Endothelial cell of umbilical vein (primary cell): ENCODE results near the gene DDX10. TPM values are rescaled to one million over a fixed set of nuclear protein-coding genes. Genes with fewer than 3 reads are reported as not detected.

Experiments
- BruUV-seq: library from RNA; stranded (reverse); fragments of 400-500 nt; replicated peaks from 2 replicates; lab custom pipeline; 2021; lab: Mats Ljungman, UMichigan
- CTCF ChIA-PET: fragments of 300-600, 350-600 bp; sonication (Branson Sonifier 250); formaldehyde crosslinking; loops from one replicate; lab custom pipeline; 2021; ENCODE audit warnings: antibody characterized with exemption, inconsistent platforms; lab: Charles Lee
- POLR2A ChIA-PET: fragments of 300-600, 350-600 bp; sonication (Branson Sonifier 250); formaldehyde crosslinking; loops from one replicate; lab custom pipeline; 2021; ENCODE audit warnings: antibody characterized with exemption, inconsistent platforms; lab: Charles Lee
- DNase-seq: peaks from one replicate; pipeline ENCODE4 v3.0.0-alpha.2; 2011; ENCODE audit warnings: low read depth, low spot score
- FAIRE-seq: peaks from 2 replicates; lab custom pipeline; 2011; peaks lifted over from hg19 to GRCh38; lab: Jason Lieb, UNC
- H2AFZ ChIP-seq: 2 replicates; pipeline ENCODE4 v1.6.0; 2012; ENCODE audit warnings: low read depth, low read length, control low read depth, inconsistent platforms
- H3K27ac ChIP-seq: 2 replicates; pipeline ENCODE4 v1.5.1; 2011; ENCODE audit warnings: low read depth, mild to moderate bottlenecking, control low read depth, low read length, moderate library complexity; ENCODE audit not compliant: insufficient read depth
- H3K27me3 ChIP-seq, 2 experiments: 2 replicates each; pipeline versions ENCODE4 v1.6.0 to v1.6.1; 2011; ENCODE audit warnings: low read length in 2 of 2, mixed read lengths in 1 of 2; ENCODE audit not compliant: control insufficient read depth in 2 of 2, insufficient read depth in 2 of 2
- H3K36me3 ChIP-seq, 2 experiments: 2 replicates in 1 of 2; 3 replicates in 1 of 2; pipeline ENCODE4 v1.5.1; 2011; ENCODE audit warnings: low read length in 2 of 2, mild to moderate bottlenecking in 1 of 2, moderate library complexity in 1 of 2; ENCODE audit not compliant: control insufficient read depth in 2 of 2, insufficient read depth in 2 of 2; ENCODE audit errors: extremely low read depth in 1 of 2
- H3K4me1 ChIP-seq: 3 replicates; pipeline ENCODE4 v1.5.1; 2011; ENCODE audit warnings: mild to moderate bottlenecking, low read length; ENCODE audit not compliant: control insufficient read depth, insufficient read depth; ENCODE audit errors: extremely low read depth
- H3K4me2 ChIP-seq: 2 replicates; pipeline ENCODE4 v1.6.1; 2011; ENCODE audit warnings: low read length, control low read depth, mixed read lengths; ENCODE audit not compliant: insufficient read depth
- H3K4me3 ChIP-seq, 3 experiments: fragments of 200-600 bp in 1 of 3; sonication (generic), shearing (Covaris generic) in 1 of 3; replicated peaks in 1 of 3; 2 replicates each; pipeline ENCODE4 v1.5.1; 2011 to 2016; ENCODE audit warnings: control low read depth in 3 of 3, low read length in 3 of 3, mild to moderate bottlenecking in 2 of 3, inconsistent platforms in 1 of 3, low read depth in 1 of 3, moderate library complexity in 1 of 3; ENCODE audit not compliant: insufficient read depth in 1 of 3
- H3K79me2 ChIP-seq: 2 replicates; pipeline ENCODE4 v1.6.0; 2012; ENCODE audit warnings: low read length, inconsistent platforms; ENCODE audit not compliant: control insufficient read depth, insufficient read depth
- H3K9ac ChIP-seq: replicated peaks from 2 replicates; pipeline ENCODE3; 2011; ENCODE audit warnings: low read length, control low read depth; ENCODE audit not compliant: insufficient read depth; ENCODE audit errors: extremely low read depth
- H3K9me1 ChIP-seq: replicated peaks from 3 replicates; pipeline ENCODE4 v1.6.0; 2011; ENCODE audit warnings: mild to moderate bottlenecking, low read length; ENCODE audit not compliant: control insufficient read depth, insufficient read depth; ENCODE audit errors: extremely low read depth
- H3K9me3 ChIP-seq: replicated peaks from 2 replicates; pipeline ENCODE4 v1.5.1; 2012; ENCODE audit warnings: low read length, inconsistent platforms; ENCODE audit not compliant: control insufficient read depth, insufficient read depth
- H4K20me1 ChIP-seq: replicated peaks from 2 replicates; pipeline ENCODE3; 2011; ENCODE audit warnings: mild to moderate bottlenecking, low read length; ENCODE audit not compliant: control insufficient read depth, insufficient read depth; ENCODE audit errors: extremely low read depth
- EZH2 ChIP-seq: IDR thresholded peaks from 2 replicates; pipeline ENCODE4 v1.6.1; 2012; ENCODE audit warnings: borderline replicate concordance, low read depth, mild to moderate bottlenecking, moderate library complexity, low read length, inconsistent platforms; ENCODE audit not compliant: severe bottlenecking
- FOS ChIP-seq: IDR thresholded peaks from 2 replicates; pipeline ENCODE4 v1.6.1; 2011; ENCODE audit warnings: mild to moderate bottlenecking, low read length, moderate library complexity, borderline replicate concordance; ENCODE audit not compliant: insufficient read depth
- GATA2 ChIP-seq: IDR thresholded peaks from 2 replicates; pipeline ENCODE4 v1.7.0; 2011; ENCODE audit warnings: low read depth, mild to moderate bottlenecking, moderate library complexity, mixed read lengths, low read length; ENCODE audit not compliant: insufficient read length, insufficient read depth
- JUN ChIP-seq: IDR thresholded peaks from 2 replicates; pipeline ENCODE4 v1.6.1; 2011; ENCODE audit warnings: borderline replicate concordance, low read depth; ENCODE audit not compliant: insufficient read length, insufficient read depth
- MAX ChIP-seq: IDR thresholded peaks from 2 replicates; pipeline ENCODE4 v1.6.1; 2011; ENCODE audit not compliant: insufficient read depth, insufficient read length
- MYC ChIP-seq: IDR thresholded peaks from one replicate; pipeline ENCODE4 v1.6.1; 2011; ENCODE audit warnings: mild to moderate bottlenecking, low read depth, low read length
- POLR2A ChIP-seq: IDR thresholded peaks from 2 replicates; pipeline ENCODE4 v1.6.1; 2012; ENCODE audit warnings: low read depth, mild to moderate bottlenecking, control low read depth, low read length
- POLR2AphosphoS5 ChIP-seq: IDR thresholded peaks from 2 replicates; pipeline ENCODE4 v1.6.1; 2012; ENCODE audit warnings: low read depth, mild to moderate bottlenecking, control low read depth, low read length, moderate library complexity; ENCODE audit not compliant: insufficient read depth
- dilution Hi-C: fragments of 300-500 bp; cut with MboI; formaldehyde crosslinking; loops from one replicate; pipeline ENCODE4 v1.15.0; 2019; ENCODE audit warnings: low sequenced_read_pairs; ENCODE audit not compliant: extremely low pct_ligation_motif_present
- intact Hi-C: fragments of 100-400 bp; cut with micrococcal nuclease; formaldehyde crosslinking; loops from one replicate; pipeline ENCODE4 v1.10.0; 2022
- polyA plus RNA-seq, 4 experiments: library from polyadenylated mRNA; depleted of rRNA in 3 of 4; stranded (reverse) in 3 of 4; unstranded in 1 of 4; fragments of >200 nt; gene quantifications; 2 replicates each; pipeline versions ENCODE4 v1.2.1 to v1.2.3, GENCODE V29; 2011 to 2012; ENCODE audit warnings: missing spikeins in 1 of 4
- total RNA-seq: library from RNA; stranded (reverse); gene quantifications from 2 replicates; pipeline ENCODE4 v1.2.3, GENCODE V29; 2021
- TF ChIP-seq, protein P1 (sequence below), 2 donors: IDR thresholded peaks; 1 replicate in 1 of 2; 2 replicates in 1 of 2; pipeline ENCODE4 v1.5.1; 2011; ENCODE audit warnings: low read length in 2 of 2, mild to moderate bottlenecking in 2 of 2, moderate library complexity in 2 of 2, control low read depth in 1 of 2, inconsistent platforms in 1 of 2, low read depth in 1 of 2; ENCODE audit not compliant: insufficient read depth in 1 of 2; ENCODE audit errors: extremely low read depth in 1 of 2

DDX10 gene
- total and polyA plus RNA-seq, 2 donors (not counting 3 experiments of a cell fraction or from before 2014, with no cell fraction given): 29.8 to 35.2 TPM

DNA sequence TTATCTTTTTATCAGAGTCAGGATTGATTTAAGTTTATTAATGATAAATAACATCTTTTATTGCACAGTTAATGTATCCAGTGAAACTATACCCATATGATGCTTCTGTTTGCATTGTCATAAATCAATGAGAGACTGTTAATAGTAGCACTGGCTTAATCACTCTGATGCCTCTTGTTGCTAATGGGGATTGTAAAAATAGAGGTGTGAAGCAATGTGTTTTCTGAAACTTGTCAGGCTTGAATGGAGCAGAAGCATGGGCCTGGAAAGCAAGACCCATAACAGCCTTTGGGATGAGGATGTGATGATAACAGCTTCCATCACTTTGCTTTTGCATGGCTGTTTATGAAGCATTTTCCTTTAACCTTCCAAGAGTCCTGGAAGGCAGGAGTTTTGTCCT is 319.7 kb downstream of the DDX10 start:
- Histone ChIP-seq H4K20me1 (no peaks in the 10 kb centered on the region), H3K9me1 (no peaks in the 10 kb centered on the region), H3K27ac (no peak overlapping the region), H3K27me3 (no peaks in the 10 kb centered on the region), H3K36me3 (no peaks in the 10 kb centered on the region), H2AFZ (peak overlapping the region; percentile 14), H3K4me2 (no peak overlapping the region), H3K79me2 (no peaks in the 10 kb centered on the region), H3K4me1 (peaks cover 24% of the 10 kb centered on the region), H3K4me3 (no peak overlapping the region), H3K9me3 (no peaks in the 10 kb centered on the region), H3K9ac (no peak overlapping the region)
- POLR2A ChIA-PET: no interaction called here
- CTCF ChIA-PET: interaction anchor here (1.7 kb wide), 1 partner anchor 32 kb away, joined by 4 read pairs; no protein-coding TSS in a partner anchor
- dilution Hi-C loops (no loop called here), intact Hi-C loops (loop anchor here (2.0 kb wide), 1 partner anchor 54 kb away; no protein-coding TSS in a partner anchor)
- no TSS peak for BruUV-seq
- DNase-seq (no peak), FAIRE-seq (no peak)
- TF ChIP-seq, protein P1, sequence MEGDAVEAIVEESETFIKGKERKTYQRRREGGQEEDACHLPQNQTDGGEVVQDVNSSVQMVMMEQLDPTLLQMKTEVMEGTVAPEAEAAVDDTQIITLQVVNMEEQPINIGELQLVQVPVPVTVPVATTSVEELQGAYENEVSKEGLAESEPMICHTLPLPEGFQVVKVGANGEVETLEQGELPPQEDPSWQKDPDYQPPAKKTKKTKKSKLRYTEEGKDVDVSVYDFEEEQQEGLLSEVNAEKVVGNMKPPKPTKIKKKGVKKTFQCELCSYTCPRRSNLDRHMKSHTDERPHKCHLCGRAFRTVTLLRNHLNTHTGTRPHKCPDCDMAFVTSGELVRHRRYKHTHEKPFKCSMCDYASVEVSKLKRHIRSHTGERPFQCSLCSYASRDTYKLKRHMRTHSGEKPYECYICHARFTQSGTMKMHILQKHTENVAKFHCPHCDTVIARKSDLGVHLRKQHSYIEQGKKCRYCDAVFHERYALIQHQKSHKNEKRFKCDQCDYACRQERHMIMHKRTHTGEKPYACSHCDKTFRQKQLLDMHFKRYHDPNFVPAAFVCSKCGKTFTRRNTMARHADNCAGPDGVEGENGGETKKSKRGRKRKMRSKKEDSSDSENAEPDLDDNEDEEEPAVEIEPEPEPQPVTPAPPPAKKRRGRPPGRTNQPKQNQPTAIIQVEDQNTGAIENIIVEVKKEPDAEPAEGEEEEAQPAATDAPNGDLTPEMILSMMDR (IDR thresholded peaks at IDR 0.05; ENCODE audit: extremely low read depth in 1 of 2, insufficient read depth in 1 of 2, low read depth in 1 of 2, low read length in 2 of 2): no peak
- no peak for TF ChIP-seq EZH2
- no peak for TF ChIP-seq POLR2A
- TF ChIP-seq MAX: no peak
- no peak for TF ChIP-seq POLR2AphosphoS5
- TF ChIP-seq JUN: no peak
- TF ChIP-seq MYC: no peak
- no peak for TF ChIP-seq GATA2
- no peak for TF ChIP-seq FOS
